HG03460 (cell line): Measurements from ENCODE around the gene CANT1.

ENCODE experiments used
- ATAC-seq: cut with Tn5 transposase; IDR thresholded peaks from one replicate; pipeline ENCODE4 v1.9.1; 2021; ENCODE audit not compliant: unreplicated experiment

Gene CANT1

DNA sequence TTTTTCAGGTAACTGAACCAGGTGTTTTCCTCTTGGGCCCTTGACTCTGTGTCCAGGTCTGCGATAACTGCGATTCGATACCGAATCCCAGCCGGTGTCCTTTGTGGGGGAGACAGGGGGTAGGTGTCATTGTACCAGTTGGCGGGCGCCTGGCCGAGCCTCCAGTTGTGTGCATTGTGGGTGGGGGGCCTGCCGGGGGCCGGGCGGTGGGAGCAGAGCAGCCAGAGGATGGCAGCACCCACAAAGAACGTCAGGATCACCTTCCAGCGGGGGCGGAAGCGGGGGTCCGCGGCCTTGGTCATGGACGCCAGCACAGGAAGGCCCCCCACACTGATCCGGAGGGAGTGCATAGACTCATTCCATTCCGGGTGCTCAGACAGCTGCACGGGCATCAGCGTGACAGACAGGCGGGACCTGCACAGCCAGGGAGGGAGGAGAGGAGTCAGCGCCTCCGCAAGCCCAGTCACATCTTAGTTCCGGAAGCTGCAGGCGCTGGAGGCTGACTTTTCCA lies 12.3 kb downstream of the CANT1 start:
- ATAC-seq: no peak

- no peak for ATAC-seq
Observed at GRCh38 chr17:78996781-78997201, 12.8 kb downstream of the CANT1 start.

GRCh38 chr17:78995761-78996451 lies 13.7 kb downstream of the CANT1 start:
- no peak for ATAC-seq

DNA sequence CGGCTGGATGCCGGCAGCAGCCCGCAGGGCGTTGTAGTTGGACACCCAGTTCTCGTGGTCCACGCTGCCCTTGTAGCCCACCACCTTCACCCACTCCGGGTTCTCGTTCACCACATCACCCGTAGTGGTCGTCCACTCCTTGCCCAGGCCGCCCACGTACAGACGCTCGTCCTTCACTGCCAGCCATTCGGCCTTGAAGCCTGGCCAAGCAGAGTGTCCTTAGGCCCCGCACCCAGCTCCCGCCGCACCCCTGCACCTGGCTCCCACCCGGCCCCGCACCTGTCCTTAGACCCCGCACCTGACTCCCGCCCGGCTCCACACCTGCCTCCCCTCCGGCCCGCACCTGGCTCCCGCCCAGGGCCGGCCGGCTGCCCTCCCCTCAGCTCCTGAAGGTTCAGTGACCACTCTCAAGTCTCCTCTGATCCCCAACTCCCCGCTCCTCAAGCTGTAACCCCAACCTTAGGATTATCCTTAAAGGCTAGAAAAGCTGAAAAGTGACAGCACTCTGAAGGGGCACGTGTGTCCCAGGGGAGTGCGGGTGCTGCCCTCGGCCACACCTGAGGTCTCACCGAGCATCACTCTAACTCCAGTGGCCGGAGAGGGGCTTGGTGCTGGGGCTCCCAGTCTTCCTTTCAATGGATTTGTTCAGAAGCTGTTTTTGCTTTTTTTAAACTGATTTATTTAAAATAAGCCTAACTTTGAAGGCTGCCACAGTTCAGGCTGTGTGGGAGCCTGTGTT lies 14.4 kb downstream of the CANT1 start:
- ATAC-seq: no peak

GRCh38 chr17:78993981-78994671 lies 15.4 kb downstream of the CANT1 start:
- no peak for ATAC-seq

GRCh38 chr17:78993241-78993956 lies 16.2 kb downstream of the CANT1 start:
- no peak for ATAC-seq

GRCh38 chr17:78992542-78993212 lies 16.9 kb downstream of the CANT1 start:
- no peak for ATAC-seq

- ATAC-seq: no peak
Observed at GRCh38 chr17:78991906-78992532, 17.5 kb downstream of the CANT1 start.

GRCh38 chr17:78991017-78991738 lies 18.4 kb downstream of the CANT1 start:
- no peak for ATAC-seq

DNA sequence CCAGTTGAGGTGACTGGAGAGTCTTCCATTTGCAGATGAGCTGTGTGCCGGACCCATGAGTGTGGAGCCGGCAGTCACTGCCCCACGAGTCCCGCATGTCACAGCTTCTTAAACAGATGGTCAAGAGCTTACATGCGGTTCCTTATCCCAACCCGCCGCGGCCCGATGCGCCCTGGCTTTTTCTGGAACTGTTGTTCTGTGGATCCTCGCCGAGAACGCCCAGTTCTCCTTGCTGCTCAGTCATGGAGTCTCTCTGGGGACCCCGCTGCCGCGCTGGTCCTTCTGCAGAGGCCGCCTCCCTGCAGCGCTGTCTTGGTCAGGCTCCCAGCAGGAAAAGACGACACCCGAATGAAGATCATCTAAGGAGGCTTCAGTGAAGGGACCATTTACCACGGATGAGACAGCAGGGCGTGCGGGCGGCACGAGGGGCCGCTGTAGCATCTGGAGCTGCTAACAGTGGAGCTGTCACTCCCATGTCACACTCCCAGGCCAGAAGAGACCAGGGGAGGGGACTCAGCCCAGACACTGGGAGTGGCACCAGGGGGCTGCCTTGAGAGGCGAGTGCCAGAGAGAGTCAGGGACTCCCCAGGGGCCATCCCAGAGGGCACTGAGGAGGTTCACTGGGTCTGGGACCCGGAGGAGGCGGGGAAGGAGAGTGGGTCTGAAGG lies 19.1 kb downstream of the CANT1 start:
- no peak for ATAC-seq

- no peak for ATAC-seq
Observed at GRCh38 chr17:78988152-78988551, 21.4 kb downstream of the CANT1 start.

DNA sequence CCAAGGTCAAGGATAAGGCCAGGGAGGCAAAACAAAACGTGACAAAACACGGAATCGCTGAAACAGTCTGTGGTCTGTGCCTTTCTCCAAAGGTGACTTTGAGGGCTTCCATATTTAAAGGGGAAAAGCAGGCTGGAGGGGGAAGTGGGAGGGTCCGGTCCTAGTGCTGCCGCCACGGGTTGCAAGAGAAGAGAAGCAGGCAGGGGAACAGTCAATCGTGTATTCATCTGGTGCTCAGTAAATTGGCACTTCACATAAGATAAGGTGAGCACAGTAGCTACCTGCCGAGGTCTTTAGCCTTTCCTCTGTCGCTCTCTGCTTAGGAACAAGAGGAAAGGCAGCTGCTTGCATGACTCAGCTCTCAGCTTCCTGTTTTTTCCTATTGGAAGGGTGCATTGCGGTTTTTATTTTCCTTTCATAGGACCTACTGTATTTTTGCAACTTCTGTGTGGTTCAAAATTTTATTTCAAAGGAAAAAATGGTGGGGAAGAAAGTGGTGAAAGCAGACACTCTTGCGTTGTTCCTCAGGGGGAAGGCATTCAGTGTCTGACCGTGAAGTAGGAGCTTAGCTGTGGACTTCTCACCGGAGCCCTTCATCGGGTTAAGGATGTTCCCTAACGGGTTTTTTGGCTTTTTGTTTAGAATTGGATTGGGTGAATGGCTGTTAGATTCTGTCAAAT lies 22.8 kb downstream of the CANT1 start:
- ATAC-seq: no peak

DNA sequence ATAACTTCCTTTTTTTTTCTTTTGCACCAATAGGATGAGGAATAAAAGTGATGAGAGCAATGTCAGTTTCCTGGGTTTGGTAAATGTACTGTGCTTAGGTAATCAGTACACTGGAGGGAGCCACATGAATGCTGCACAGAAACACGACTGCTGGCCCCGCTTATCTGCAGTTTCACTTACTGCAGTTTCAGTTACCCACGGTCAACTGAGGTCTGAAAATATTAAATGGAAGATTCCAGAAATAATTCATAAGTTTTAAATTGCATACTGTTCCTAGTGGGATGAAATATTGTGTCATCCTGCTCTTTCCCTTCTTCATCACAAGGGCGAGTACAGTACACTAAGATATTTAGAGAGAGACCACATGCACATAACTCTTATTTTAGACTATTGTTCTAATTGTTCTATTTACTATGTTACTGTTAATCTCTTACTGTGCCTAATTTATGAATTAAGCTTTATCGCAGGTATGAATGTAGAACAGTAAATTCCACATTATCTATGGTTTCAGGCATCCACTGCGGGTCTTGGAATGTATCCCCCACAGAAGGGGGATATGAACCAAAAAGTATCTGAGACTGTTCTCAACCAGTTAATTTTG lies 23.4 kb downstream of the CANT1 start:
- ATAC-seq: no peak

DNA sequence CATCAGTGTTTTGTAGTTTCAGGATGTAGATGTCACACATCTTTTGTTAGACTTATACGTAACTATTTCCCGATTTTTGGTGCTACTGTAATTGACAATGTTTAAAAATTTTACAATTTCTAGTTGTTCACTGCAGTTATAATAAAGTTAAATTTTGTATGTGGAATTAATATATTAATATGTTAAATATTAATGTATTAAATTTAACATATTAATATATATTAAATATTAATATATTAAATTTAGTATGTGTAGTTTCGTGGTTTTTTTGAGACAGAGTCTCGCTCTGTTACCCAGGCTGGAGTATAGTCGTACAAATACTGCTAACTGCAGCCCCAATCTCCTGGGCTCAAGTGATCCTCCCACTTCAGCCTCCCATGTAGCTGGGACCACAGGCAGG lies 24.2 kb downstream of the CANT1 start:
- no peak for ATAC-seq

DNA sequence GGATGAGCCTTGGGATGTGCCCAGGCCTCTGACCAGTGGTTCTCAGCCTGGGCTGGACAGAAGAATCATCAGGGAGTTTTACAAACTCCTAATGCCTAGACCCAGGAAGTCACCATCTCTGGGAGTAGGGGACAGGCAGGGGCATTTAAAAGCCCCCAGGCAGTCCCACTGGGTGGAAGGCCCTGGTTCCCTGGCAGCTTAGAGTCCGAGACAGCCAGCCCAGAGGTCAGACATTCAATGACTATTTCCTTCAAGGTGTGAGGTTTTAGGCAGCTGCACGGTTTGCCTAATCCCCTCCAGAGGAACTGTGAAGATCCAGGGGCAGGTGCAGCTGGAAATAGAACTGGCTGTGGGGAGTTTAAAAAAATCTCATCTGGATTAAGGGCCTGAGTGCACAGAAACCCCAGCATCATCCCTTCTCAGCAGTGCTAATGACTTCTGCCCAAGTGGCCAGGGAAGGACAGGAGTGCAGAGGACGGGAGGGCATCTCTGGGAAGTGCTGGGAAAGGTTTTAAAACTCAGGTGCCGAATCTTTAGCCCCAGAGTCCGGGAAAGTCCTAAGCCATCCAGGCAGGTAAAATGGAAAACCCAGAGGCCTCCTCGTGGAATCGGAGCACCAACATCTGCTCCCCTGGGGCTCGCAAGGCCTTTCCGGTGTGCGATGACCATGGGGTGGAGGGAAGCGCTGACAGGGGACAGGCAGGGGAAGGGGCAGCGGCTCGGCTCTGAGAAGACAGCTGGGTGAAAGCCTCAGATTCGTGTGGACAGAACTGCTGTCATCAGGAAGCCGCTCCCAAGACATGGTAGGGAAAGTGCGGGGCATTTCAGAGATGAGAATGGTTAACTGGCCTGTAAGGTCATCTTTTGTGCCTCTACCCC lies 28.3 kb downstream of the CANT1 start:
- ATAC-seq: no peak

GRCh38 chr17:78980624-78980972 lies 29.0 kb downstream of the CANT1 start:
- ATAC-seq: no peak
